HG02642 (cell line): Measurements from ENCODE around the gene SLC36A4.
"Not testable (repeated sequence)": the region's sequence is repeated elsewhere in the genome, so short reads cannot be mapped to it uniquely, and the experiment has no call there.

Experiments used
- ATAC-seq: cut with Tn5 transposase; IDR thresholded peaks from one replicate; pipeline ENCODE4 v1.9.1; 2021; ENCODE audit warnings: mild to moderate bottlenecking; ENCODE audit not compliant: unreplicated experiment, poor library complexity

The SLC36A4 gene

GRCh38 chr11:93196816-93197379 lies 893 bp downstream of the SLC36A4 start:
- ATAC-seq, result peak; percentile 13

- ATAC-seq, result no peak
Observed at GRCh38 chr11:93194673-93195291, 3.0 kb downstream of the SLC36A4 start.

- ATAC-seq, result no peak
Observed at GRCh38 chr11:93193731-93194130, 4.1 kb downstream of the SLC36A4 start.

- no peak for ATAC-seq
Observed at GRCh38 chr11:93192163-93192562, 5.6 kb downstream of the SLC36A4 start.

DNA sequence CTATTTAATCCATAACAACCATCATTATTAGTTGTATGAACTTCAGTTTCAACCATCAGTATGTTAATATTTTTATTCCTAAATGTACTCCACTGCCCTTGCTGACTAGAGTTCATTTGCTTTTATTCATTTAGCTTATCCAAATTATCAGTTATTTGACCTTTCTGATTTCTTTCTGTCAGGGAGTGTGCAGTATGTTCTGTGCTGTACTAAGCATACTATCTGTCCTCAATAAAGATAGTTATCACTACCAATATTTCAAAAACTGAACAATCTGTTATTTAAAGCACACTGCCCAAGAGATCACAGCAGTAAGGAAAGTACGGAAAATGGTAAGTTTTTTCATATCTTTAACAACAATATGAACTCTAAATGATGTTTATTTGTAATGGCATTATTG lies 8.3 kb downstream of the SLC36A4 start:
- ATAC-seq, result no peak

GRCh38 chr11:93188726-93189125 lies 9.1 kb downstream of the SLC36A4 start:
- no peak for ATAC-seq

- ATAC-seq, result no peak
Observed at GRCh38 chr11:93187290-93187689, 10.5 kb downstream of the SLC36A4 start.

GRCh38 chr11:93177891-93178290 lies 19.9 kb downstream of the SLC36A4 start:
- not testable (repeated sequence) for ATAC-seq

- ATAC-seq, result no peak
Observed at GRCh38 chr11:93169950-93170561, 27.7 kb downstream of the SLC36A4 start.

DNA sequence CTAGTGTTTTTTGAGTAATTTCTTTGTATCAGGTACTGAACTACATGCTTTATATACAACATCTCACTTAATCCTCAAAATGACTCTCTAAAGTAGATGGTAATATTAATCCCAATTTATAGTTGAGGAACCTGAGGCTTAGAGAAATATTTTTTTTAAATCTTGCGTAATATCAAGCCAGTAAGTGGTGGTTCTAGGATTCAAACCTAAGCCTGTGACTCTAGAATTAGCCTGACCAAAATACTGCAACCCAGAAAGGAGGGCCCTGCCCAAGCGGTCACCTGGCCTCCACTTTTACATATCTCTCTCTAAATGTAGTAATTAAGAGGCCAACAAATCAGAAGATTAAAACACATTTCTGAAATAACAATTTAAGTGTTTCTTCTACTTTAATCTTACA lies 28.6 kb downstream of the SLC36A4 start:
- no peak for ATAC-seq

- peak; percentile 59 for ATAC-seq
Observed at GRCh38 chr11:93166862-93167261, 30.9 kb downstream of the SLC36A4 start.

GRCh38 chr11:93166194-93166593 lies 31.6 kb downstream of the SLC36A4 start:
- ATAC-seq, result peak; percentile 57

DNA sequence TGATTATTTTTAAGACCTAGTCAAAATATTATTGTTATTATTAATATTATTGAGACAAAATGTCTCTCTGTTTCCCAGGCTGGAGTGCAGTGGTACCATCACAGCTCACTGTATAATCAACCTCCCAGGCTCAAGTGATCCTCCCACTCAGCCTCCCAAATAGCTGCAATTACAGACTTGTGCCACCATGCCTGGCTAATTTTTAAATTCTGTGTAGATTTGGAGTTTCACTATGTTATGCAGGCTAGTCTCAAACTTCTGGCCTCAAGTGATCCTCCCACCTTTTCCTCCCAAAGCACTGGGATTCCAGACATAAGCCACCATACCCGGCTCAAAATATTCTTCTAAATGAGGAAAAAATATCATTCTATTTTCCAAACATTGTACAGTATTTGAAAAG lies 37.0 kb downstream of the SLC36A4 start:
- ATAC-seq, result no peak

- ATAC-seq, result no peak
Observed at GRCh38 chr11:93160156-93160555, 37.6 kb downstream of the SLC36A4 start.

DNA sequence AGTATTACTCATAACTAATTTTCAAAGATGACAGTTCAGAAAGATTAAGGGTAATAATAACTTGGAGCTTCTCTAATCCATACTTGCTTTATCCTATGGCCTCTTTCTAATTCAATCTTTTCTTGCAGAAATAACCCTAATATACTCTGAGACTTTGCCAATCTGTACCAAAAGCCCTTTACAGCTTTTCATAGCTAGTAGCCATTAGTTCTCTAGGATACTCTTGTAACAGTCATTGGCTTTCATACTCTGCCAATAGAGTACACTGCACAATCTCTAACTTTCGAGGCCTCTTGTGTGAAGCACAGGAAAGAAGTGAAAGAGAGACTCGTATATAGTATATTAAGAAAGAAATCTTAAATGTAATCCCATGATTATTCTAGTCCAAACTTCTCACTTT lies 38.1 kb downstream of the SLC36A4 start:
- no peak for ATAC-seq

DNA sequence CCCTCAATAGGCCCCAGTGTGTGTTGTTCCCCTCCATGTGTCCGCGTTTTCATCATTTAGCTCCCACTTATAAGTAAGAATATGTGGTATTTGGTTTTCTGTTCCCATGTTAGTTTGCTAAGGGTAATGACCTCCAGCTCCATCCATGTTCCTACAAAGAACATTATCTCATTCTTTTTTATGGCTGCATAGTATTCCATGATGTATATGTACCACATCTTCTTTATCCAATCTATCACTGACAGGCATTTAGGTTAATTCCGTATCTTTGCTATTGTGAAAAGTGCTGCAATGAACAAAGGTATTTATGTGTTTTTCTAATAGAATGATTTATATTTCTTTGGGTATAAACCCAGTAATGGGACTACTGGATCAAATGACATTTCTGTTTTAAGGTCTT lies 42.1 kb downstream of the SLC36A4 start:
- no peak for ATAC-seq

GRCh38 chr11:93145390-93145915 lies 52.3 kb downstream of the SLC36A4 start:
- no peak for ATAC-seq

DNA sequence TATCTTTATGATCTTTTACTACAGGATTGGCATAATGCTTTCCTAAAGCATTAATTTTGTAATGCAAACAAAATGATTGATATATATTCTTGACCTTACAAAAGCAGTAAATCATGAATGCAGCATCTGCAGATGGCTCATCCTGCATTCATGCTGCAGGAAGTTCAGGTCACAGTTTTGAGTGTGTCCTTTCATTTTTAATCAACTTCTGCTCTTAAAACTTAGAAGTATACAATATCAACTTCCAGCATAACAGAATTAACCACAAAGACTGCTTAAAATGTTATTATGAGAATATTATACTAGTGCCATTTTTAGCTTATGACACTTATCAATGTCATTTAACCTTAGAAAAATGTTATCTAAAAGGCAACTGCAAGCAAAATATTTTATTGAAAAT lies 54.0 kb downstream of the SLC36A4 start:
- no peak for ATAC-seq

GRCh38 chr11:93143186-93143585 lies 54.6 kb downstream of the SLC36A4 start:
- no peak for ATAC-seq

DNA sequence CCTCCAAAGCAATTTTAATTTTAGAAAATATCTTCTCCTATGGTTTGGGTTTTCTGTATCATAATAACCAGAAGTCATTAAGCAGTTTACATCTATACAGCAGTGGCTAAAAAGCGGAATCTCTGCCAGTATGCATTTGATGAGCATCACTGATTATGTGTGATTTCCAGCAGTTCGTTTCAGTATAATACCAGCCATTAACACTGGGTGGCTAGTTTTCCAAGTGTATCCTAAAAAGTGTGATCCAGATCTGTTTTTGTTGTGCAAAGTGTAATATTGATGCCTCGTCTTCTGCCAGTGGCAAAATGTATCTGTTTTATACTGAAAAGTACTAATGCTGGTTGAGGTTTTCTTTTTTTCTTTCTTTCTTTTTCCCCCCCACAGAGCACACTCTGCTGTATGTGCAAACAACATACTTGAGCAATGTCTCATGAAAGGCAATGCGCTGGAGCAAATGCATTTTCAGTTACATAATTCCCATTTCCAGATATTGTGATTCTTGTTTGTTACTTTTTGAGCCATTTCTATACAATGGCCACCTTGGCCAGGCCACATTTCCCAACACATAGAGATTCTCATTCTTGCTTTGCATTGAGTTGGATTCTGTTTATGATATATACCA lies 64.2 kb downstream of the SLC36A4 start:
- no peak for ATAC-seq

DNA sequence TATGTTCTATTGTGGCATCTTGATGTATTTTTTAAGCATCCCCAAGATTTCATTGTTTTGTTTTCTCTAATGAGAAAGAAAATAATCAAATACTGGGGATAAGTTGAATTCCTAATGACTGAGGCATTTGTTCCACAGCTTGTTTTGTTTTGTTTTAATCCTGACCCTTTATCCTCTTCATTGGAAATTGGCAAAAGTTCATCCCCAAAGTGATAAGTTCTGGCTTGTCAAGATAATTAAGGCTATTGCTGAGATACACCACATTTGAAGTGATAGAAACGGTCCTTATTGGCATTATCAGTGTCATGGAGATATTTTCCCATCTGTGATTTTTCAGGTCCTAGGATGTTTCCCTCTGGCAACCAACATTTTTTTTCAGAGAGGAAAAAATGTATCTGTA lies 65.0 kb downstream of the SLC36A4 start:
- ATAC-seq, result no peak
